Stimulated activated CD4-positive, alpha-beta T cell treated with anti-CD3 and anti-CD28 coated beads, Interleukin-1b, Interleukin-23, amount 100 ng/mL, for 24 hours (primary cell): ENCODE measurements around the gene ZNF518B.

ENCODE experiments used
- DNase-seq, 4 experiments: peaks; one replicate each; pipeline ENCODE4 v3.0.0-alpha.2; 2020; ENCODE audit warnings: low read depth in 4 of 4, low spot score in 1 of 4

ZNF518B gene

GRCh38 chr4:10457255-10457801 lies at the start of gene ZNF518B:
Gene ZNF518B, minus strand, starts transcription at chr4:10457426. Its CDS starts 11,098 bp downstream, at chr4:10446328.
- DNase-seq = peak in 3 of 4 experiments; percentile 44 to 71 (median 66)

GRCh38 chr4:10506077-10506476 lies 48.9 kb upstream of the ZNF518B start:
- DNase-seq = no peak

- no peak for DNase-seq
These were observed 47.4 kb upstream of the ZNF518B start for GRCh38 chr4:10504570-10505179.

GRCh38 chr4:10502717-10503116 lies 45.5 kb upstream of the ZNF518B start:
- DNase-seq = no peak

GRCh38 chr4:10500776-10501175 lies 43.5 kb upstream of the ZNF518B start:
- DNase-seq = no peak

GRCh38 chr4:10496200-10496599 lies 39.0 kb upstream of the ZNF518B start:
- no peak for DNase-seq

GRCh38 chr4:10495651-10496050 lies 38.4 kb upstream of the ZNF518B start:
- DNase-seq = no peak

GRCh38 chr4:10492464-10492863 lies 35.2 kb upstream of the ZNF518B start:
- no peak for DNase-seq

GRCh38 chr4:10491401-10491800 lies 34.2 kb upstream of the ZNF518B start:
- no peak for DNase-seq

- no peak for DNase-seq
These were observed 33.8 kb upstream of the ZNF518B start for GRCh38 chr4:10490996-10491395.

- no peak for DNase-seq
These were observed 25.7 kb upstream of the ZNF518B start for GRCh38 chr4:10482913-10483312.

- DNase-seq = no peak
These were observed 23.4 kb upstream of the ZNF518B start for GRCh38 chr4:10480616-10481015.

- no peak for DNase-seq
These were observed 21.4 kb upstream of the ZNF518B start for GRCh38 chr4:10478621-10479020.

- DNase-seq = no peak
These were observed 13.3 kb upstream of the ZNF518B start for GRCh38 chr4:10470505-10470904.

GRCh38 chr4:10466161-10466560 lies 8.9 kb upstream of the ZNF518B start:
- no peak for DNase-seq

- DNase-seq = no peak
These were observed 5.7 kb upstream of the ZNF518B start for GRCh38 chr4:10462876-10463275.

GRCh38 chr4:10461850-10462400 lies 4.7 kb upstream of the ZNF518B start:
- DNase-seq = no peak

- peak; percentile 29 to 65 (median 58) for DNase-seq
These were observed 4.0 kb upstream of the ZNF518B start for GRCh38 chr4:10461091-10461849.

- DNase-seq = peak in 1 of 4 experiments; percentile 28
These were observed 3.3 kb upstream of the ZNF518B start for GRCh38 chr4:10460313-10461047.

- DNase-seq = no peak
These were observed 2.1 kb upstream of the ZNF518B start for GRCh38 chr4:10459305-10459704.

- DNase-seq = no peak
These were observed 951 bp upstream of the ZNF518B start for GRCh38 chr4:10458177-10458576.
